GM13976 (cell line): ENCODE data around the gene PTGR3.

Experiments
- DNase-seq: peaks from one replicate; pipeline ENCODE4 v3.0.0; 2012; ENCODE audit warnings: low spot score
- in situ Hi-C: fragments of 300-500 bp; cut with MboI; formaldehyde crosslinking; loops from one replicate; pipeline ENCODE4 v1.12.0; 2022; ENCODE audit warnings: low sequenced_read_pairs, mixed read lengths, inconsistent platforms; ENCODE audit not compliant: unreplicated experiment
- TF ChIP-seq, protein P1 (sequence below): IDR thresholded peaks from 2 replicates; pipeline ENCODE4 v1.5.1; 2012; ENCODE audit warnings: borderline replicate concordance, mild to moderate bottlenecking; ENCODE audit not compliant: insufficient read depth; ENCODE audit errors: extremely low read depth, missing control alignments, control extremely low read depth

The PTGR3 gene

DNA sequence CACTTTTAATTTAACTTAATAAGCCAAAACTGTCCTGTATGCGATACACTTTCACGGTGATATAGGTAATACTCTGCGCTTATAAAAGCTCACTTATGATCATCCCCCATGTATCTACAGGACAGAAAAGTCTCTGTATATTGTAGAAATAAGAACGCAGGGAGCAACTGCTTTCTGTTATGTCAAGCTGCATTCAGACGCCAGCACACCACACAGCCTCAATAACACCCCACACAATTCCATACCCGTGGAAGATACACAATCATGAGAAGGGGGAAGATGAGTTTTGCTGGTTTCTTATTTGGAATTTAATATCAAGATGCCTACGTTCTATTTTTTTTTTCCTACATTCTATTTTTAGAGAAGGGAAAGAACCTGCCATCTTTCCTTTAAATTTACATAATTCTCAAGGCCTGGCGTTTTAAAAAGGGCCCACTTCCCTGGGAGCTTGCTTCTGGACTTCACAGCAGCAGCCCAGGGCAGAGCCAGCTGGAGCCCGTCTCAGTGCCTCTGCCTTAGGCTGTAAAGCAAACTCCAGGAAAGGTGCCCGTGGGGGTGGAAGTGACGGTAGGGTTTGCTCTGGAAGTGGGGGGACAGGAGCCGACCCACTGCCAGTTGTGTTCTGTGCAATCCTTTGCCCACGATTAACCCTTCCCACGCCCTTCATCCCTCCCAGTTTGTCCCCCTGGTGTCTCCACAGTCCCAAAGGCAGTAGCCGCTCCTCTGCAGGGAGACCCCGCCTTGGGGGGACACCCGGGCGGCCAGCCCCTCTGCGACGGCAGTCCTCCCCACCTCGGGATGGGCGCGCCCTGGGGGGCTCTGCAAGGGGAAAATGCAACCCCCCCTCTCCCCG, 5.3 kb downstream of the PTGR3 start:
- in situ Hi-C loops = no loop called here
- TF ChIP-seq, protein P1, sequence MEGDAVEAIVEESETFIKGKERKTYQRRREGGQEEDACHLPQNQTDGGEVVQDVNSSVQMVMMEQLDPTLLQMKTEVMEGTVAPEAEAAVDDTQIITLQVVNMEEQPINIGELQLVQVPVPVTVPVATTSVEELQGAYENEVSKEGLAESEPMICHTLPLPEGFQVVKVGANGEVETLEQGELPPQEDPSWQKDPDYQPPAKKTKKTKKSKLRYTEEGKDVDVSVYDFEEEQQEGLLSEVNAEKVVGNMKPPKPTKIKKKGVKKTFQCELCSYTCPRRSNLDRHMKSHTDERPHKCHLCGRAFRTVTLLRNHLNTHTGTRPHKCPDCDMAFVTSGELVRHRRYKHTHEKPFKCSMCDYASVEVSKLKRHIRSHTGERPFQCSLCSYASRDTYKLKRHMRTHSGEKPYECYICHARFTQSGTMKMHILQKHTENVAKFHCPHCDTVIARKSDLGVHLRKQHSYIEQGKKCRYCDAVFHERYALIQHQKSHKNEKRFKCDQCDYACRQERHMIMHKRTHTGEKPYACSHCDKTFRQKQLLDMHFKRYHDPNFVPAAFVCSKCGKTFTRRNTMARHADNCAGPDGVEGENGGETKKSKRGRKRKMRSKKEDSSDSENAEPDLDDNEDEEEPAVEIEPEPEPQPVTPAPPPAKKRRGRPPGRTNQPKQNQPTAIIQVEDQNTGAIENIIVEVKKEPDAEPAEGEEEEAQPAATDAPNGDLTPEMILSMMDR = no peak
- no peak for DNase-seq

DNA sequence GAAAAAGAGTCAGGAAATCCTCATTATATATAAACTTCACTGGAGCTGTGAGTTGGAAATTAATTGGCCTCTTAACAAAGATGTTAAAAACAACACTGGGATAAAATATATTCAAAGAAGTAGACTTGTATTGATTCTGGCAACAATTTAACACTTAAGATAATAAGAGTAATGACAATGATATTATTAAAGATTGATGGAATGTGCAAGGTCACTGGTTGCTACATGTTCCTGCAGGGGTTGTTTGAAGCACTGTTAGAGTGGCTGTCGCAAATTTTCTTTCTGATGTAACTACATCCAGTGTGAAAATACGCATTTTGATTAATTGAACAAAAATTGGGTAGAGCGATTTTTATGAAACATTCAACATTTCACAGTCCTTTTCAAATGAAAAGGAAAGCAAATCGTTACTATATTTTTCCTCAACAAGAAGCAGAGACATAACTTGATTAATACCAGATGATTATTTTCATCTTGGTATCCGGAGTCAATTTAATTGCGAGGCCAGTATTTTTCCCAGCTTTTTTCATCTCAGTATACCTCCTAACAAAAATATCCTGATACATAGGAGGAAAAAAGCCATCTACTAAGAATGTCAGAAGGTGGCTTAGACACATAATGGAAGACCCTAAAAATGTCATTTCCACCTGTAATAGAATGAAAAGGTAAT, 6.1 kb downstream of the PTGR3 start:
- in situ Hi-C loops = no loop called here
- DNase-seq = no peak
- TF ChIP-seq, protein P1 = no peak

DNA sequence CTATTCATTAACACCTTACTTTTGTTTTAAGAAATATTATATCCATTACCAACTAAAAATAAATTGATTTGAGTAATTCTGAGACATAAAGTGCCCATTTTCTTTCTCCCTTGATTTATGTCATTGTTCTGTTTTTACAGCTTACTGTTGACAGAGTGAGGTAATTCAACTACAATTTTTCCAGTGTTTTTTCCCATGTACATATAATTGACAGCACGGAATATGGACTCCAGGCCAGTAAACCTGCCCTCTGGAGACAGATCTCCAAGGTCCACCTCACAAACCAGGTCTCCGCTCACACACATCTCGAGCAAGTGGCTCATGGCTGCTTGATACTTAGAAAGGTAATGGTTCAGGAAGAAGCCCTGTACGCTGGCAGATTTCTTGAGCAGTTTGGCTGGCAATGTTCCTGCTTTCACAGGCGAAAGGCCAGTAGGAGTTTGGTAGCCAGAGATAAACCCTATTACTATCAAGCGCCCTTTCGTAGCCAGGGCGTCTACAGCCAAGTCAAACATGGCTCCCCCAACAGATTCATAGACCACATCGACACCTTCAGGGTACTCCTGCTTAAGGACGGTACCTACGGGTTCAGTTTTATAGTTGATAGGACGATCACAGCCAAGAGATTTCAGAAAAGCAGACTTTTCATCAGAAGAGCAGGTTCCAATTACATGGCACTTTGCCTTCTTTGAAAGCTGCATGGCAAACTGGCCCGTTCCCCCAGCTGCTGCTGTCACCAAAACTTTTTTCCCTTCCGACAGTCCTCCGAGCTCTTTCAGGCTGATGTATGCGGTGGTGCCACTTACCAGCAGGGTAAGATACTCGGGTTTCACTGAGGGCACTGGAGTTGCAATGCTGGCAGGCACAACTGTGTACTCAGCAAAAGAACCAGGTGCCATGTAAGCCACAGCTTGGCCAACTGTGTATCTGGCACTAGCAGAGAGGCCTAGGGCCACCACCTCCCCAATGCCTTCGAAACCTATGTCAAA, 7.4 kb downstream of the PTGR3 start:
- TF ChIP-seq, protein P1 = no peak
- in situ Hi-C loops = no loop called here
- no peak for DNase-seq

- in situ Hi-C loops = no loop called here
These were observed 8.2 kb downstream of the PTGR3 start for GRCh38 chr18:75200605-75201280.

GRCh38 chr18:75200071-75200470, 8.9 kb downstream of the PTGR3 start:
- no peak for DNase-seq
- TF ChIP-seq, protein P1 = no peak
- in situ Hi-C loops = no loop called here

More at GRCh38 chr18:75200605-75201280, 8.2 kb downstream of the PTGR3 start:
- TF ChIP-seq, protein P1 = no peak
- DNase-seq = no peak
